Neural cell (in vitro differentiated cells): ENCODE results near the gene PDZRN3. TPM values are rescaled to one million over a fixed set of nuclear protein-coding genes. Genes with fewer than 3 reads are reported as not detected.

Experiments
- H2AFZ ChIP-seq: fragments of 200-600, 300-800 bp; sonication (generic), shearing (Covaris generic); 2 replicates; pipeline ENCODE4 v1.6.0; 2014; ENCODE audit warnings: low read depth, mild to moderate bottlenecking, antibody characterized with exemption, low read length, moderate library complexity
- H3F3A ChIP-seq: fragments of 200-600 bp; shearing (Covaris generic); 2 replicates; pipeline ENCODE4 v1.6.1; 2016; ENCODE audit warnings: mild to moderate bottlenecking, moderate library complexity, mixed read lengths, antibody characterized with exemption, low read length; ENCODE audit not compliant: insufficient read depth, poor library complexity, severe bottlenecking
- H3K27ac ChIP-seq: fragments of 200-600, 300-800 bp; sonication (generic), shearing (Covaris generic); 2 replicates; pipeline ENCODE4 v1.5.1; 2014; ENCODE audit warnings: mild to moderate bottlenecking, low read length, moderate library complexity
- H3K27me3 ChIP-seq: fragments of 300-800, 200-600 bp; sonication (generic), shearing (Covaris generic); 2 replicates; pipeline ENCODE4 v1.6.0; 2014; ENCODE audit warnings: mild to moderate bottlenecking, low read depth, low read length, moderate library complexity; ENCODE audit not compliant: insufficient read depth
- H3K36me3 ChIP-seq: fragments of 300-800, 200-600 bp; sonication (generic), shearing (Covaris generic); 2 replicates; pipeline ENCODE4 v1.5.1; 2014; ENCODE audit warnings: mild to moderate bottlenecking, antibody characterized with exemption, low read length, moderate library complexity; ENCODE audit not compliant: insufficient read depth
- H3K4me2 ChIP-seq: fragments of 300-800, 200-600 bp; sonication (generic), shearing (Covaris generic); 2 replicates; pipeline ENCODE4 v1.6.0; 2014; ENCODE audit warnings: mild to moderate bottlenecking, low read length
- H3K4me3 ChIP-seq: fragments of 300-800, 200-600 bp; sonication (generic), shearing (Covaris generic); 2 replicates; pipeline ENCODE4 v1.5.1; 2014; ENCODE audit warnings: mild to moderate bottlenecking, low read length, moderate library complexity
- H3K79me2 ChIP-seq: fragments of 200-600 bp; shearing (Covaris generic); replicated peaks from 2 replicates; pipeline ENCODE4 v1.6.0; 2014; ENCODE audit warnings: mild to moderate bottlenecking, low read length, moderate library complexity; ENCODE audit not compliant: insufficient read depth
- H3K9ac ChIP-seq: fragments of 300-800, 200-600 bp; sonication (generic), shearing (Covaris generic); 2 replicates; pipeline ENCODE4 v1.6.1; 2016; ENCODE audit warnings: mild to moderate bottlenecking, low read length, mixed read lengths
- H3K9me2 ChIP-seq: fragments of 200-600 bp; shearing (Covaris generic); 2 replicates; pipeline ENCODE4 v1.6.1; 2016; ENCODE audit warnings: mild to moderate bottlenecking, low read length, mixed read lengths; ENCODE audit not compliant: insufficient read depth
- H3K9me3 ChIP-seq: fragments of 200-600, 300-800 bp; sonication (generic), shearing (Covaris generic); 2 replicates; pipeline ENCODE4 v1.6.1; 2016; ENCODE audit warnings: mild to moderate bottlenecking, mixed run types, low read length, moderate library complexity, mixed read lengths
- H4K20me1 ChIP-seq: fragments of 200-600 bp; shearing (Covaris generic); 2 replicates; pipeline ENCODE4 v1.6.1; 2016; ENCODE audit warnings: mild to moderate bottlenecking, mixed run types; ENCODE audit not compliant: insufficient read depth
- CTCF ChIP-seq: fragments of 450-650 bp; IDR thresholded peaks from 2 replicates; pipeline ENCODE4 v1.5.1; 2014; ENCODE audit warnings: antibody characterized with exemption, mild to moderate bottlenecking, moderate library complexity; ENCODE audit not compliant: poor library complexity, severe bottlenecking
- EP300 ChIP-seq: fragments of 450-650 bp; conservative IDR thresholded peaks from 2 replicates; pipeline ENCODE4 v1.6.1; 2014; ENCODE audit warnings: antibody characterized with exemption, mild to moderate bottlenecking, moderate library complexity; ENCODE audit not compliant: poor library complexity, severe bottlenecking
- EZH2 ChIP-seq: fragments of 200-600, 300-800 bp; shearing (Covaris generic), sonication (generic); IDR thresholded peaks from 2 replicates; pipeline ENCODE4 v1.6.1; 2014; ENCODE audit warnings: antibody characterized with exemption, low read length, borderline replicate concordance, mild to moderate bottlenecking; ENCODE audit not compliant: insufficient read depth, poor library complexity, severe bottlenecking
- MXI1 ChIP-seq: fragments of 450-650 bp; conservative IDR thresholded peaks from 2 replicates; pipeline ENCODE4 v1.6.1; 2014; ENCODE audit warnings: antibody characterized with exemption, mild to moderate bottlenecking; ENCODE audit not compliant: poor library complexity, severe bottlenecking
- POLR2AphosphoS5 ChIP-seq: IDR thresholded peaks from 2 replicates; pipeline ENCODE4 v1.6.1; 2012
- RAD21 ChIP-seq: fragments of 450-650 bp; conservative IDR thresholded peaks from 2 replicates; pipeline ENCODE4 v1.6.1; 2014; ENCODE audit warnings: antibody characterized with exemption, mild to moderate bottlenecking, moderate library complexity
- SMC3 ChIP-seq: fragments of 450-650 bp; conservative IDR thresholded peaks from 2 replicates; pipeline ENCODE4 v1.6.1; 2014; ENCODE audit warnings: antibody characterized with exemption, mild to moderate bottlenecking, moderate library complexity; ENCODE audit not compliant: poor library complexity
- TAF1 ChIP-seq: IDR thresholded peaks from 2 replicates; pipeline ENCODE4 v1.6.1; 2012; ENCODE audit warnings: low read depth
- polyA plus RNA-seq: library from polyadenylated mRNA; depleted of rRNA; stranded (reverse); fragments of >200 nt; gene quantifications from 2 replicates; pipeline ENCODE4 v1.2.3, GENCODE V29; 2014
- TF ChIP-seq, protein P1 (sequence below): IDR thresholded peaks from 2 replicates; pipeline ENCODE4 v1.6.1; 2012; ENCODE audit warnings: borderline replicate concordance

Gene PDZRN3
- polyA plus RNA-seq, 1 donor from 2014 or later: 1.1 TPM

DNA sequence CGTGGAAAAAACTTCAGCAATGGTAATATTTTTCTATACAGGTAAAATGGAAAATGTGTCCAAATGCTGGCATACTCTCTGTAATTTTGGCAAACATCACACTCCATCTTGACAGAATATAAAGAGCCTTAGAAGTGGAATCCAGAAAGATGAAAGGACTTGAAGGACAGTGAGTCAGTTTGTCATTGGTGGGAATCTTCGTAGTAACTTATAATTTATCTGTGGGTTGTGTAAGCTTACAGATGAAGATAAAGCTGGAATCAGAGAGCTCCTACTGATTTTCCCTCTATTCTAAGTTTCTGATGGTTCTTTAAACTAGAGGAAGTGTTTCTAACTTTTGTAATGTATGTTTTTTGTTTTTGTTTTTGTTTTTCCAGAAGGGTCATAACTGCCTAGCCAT lies 8.7 kb upstream of the PDZRN3 start:
- H2AFZ ChIP-seq: no peak overlapping the region
- no peaks in the 10 kb centered on the region for H3K9me3 ChIP-seq
- TF ChIP-seq MXI1 (no peak), TAF1 (no peak), SMC3 (no peak), RAD21 (no peak), CTCF (no peak), EP300 (no peak), POLR2AphosphoS5 (no peak), EZH2 (no peak)
- TF ChIP-seq, protein P1, sequence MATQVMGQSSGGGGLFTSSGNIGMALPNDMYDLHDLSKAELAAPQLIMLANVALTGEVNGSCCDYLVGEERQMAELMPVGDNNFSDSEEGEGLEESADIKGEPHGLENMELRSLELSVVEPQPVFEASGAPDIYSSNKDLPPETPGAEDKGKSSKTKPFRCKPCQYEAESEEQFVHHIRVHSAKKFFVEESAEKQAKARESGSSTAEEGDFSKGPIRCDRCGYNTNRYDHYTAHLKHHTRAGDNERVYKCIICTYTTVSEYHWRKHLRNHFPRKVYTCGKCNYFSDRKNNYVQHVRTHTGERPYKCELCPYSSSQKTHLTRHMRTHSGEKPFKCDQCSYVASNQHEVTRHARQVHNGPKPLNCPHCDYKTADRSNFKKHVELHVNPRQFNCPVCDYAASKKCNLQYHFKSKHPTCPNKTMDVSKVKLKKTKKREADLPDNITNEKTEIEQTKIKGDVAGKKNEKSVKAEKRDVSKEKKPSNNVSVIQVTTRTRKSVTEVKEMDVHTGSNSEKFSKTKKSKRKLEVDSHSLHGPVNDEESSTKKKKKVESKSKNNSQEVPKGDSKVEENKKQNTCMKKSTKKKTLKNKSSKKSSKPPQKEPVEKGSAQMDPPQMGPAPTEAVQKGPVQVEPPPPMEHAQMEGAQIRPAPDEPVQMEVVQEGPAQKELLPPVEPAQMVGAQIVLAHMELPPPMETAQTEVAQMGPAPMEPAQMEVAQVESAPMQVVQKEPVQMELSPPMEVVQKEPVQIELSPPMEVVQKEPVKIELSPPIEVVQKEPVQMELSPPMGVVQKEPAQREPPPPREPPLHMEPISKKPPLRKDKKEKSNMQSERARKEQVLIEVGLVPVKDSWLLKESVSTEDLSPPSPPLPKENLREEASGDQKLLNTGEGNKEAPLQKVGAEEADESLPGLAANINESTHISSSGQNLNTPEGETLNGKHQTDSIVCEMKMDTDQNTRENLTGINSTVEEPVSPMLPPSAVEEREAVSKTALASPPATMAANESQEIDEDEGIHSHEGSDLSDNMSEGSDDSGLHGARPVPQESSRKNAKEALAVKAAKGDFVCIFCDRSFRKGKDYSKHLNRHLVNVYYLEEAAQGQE: no peak
- H3K79me2 ChIP-seq: no peaks in the 10 kb centered on the region
- H3K27me3 ChIP-seq: no peaks in the 10 kb centered on the region
- H3K27ac ChIP-seq: no peak overlapping the region
- no peaks in the 10 kb centered on the region for H3K36me3 ChIP-seq
- no peak overlapping the region for H3K9ac ChIP-seq
- no peak overlapping the region for H3K4me2 ChIP-seq
- H3F3A ChIP-seq: no peaks in the 10 kb centered on the region
- H3K4me3 ChIP-seq: no peak overlapping the region
- H3K9me2 ChIP-seq: no peaks in the 10 kb centered on the region
- H4K20me1 ChIP-seq: no peaks in the 10 kb centered on the region

DNA sequence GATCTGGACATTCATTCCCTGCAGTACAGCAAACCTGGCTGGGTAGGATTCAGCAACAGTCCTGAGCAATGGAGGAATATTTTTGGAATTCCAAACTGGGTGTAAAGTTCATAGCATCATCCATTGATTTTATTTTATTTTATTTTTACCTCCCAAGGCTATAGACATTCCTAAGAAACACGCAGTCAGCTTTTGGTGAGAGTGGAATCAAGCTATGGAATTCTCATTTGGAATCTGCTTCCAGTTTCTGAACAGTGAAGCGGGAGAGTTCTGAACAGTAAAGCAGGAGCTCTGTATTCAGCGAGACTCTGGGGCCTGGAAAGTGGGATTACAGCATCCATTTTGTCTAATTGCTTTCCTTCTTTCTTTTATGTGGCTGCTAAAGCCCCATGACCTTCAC lies 1.4 kb upstream of the PDZRN3 start:
- Histone ChIP-seq H2AFZ (no peak overlapping the region), H3K4me2 (no peak overlapping the region), H3K4me3 (no peak overlapping the region), H4K20me1 (no peaks in the 10 kb centered on the region), H3K36me3 (no peaks in the 10 kb centered on the region), H3K27me3 (peaks cover 13% of the 10 kb centered on the region), H3K9me3 (no peaks in the 10 kb centered on the region), H3K27ac (no peak overlapping the region), H3K79me2 (no peaks in the 10 kb centered on the region), H3K9me2 (no peaks in the 10 kb centered on the region), H3K9ac (no peak overlapping the region), H3F3A (no peaks in the 10 kb centered on the region)
- TF ChIP-seq EP300: no peak
- TF ChIP-seq MXI1: no peak
- no peak for TF ChIP-seq TAF1
